Measurements from ENCODE around the gene MGAT2.
"Not testable (repeated sequence)": the region's sequence is repeated elsewhere in the genome, so short reads cannot be mapped to it uniquely, and the experiment has no call there.

MGAT2 gene

DNA sequence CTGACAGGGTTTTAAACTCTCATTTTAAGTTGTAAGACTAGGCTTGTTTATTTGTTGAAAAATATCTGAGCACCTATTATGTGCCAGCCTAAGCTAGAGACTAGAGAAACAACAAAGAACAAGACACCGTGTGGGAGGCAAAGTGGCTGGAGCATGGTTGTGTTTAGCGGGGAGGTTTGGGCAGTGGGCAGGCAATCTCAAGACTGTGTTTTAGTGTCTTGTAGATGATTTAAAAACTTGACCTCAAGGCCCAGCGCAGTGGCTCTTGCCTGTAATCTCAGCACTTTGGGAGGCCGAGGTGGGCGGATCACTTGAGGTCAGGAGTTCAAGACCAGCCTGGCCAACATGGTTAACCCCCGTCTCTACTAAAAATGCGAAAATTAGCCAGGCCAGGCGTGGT lies 7.9 kb upstream of the MGAT2 start:
- no peak for DNase-seq

DNA sequence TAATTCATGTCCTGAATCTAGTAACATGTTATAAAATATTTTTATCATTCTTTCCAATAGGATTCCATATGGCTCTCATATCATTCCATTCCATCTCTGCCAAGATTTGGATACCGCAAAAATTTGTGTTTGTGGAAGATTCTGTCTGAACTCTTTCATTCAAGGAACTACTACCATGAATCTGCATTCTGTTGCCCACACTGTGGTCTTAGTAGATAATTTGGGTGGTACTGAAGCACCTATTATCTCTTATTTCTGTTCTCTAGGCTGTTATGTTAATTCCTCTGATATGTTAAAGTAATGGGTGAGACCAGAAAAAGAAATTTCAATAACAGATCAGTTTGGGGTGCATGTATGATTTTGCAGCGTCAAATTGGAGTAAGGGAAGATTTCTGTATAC lies 6.4 kb upstream of the MGAT2 start:
- DNase-seq: no peak

DNA sequence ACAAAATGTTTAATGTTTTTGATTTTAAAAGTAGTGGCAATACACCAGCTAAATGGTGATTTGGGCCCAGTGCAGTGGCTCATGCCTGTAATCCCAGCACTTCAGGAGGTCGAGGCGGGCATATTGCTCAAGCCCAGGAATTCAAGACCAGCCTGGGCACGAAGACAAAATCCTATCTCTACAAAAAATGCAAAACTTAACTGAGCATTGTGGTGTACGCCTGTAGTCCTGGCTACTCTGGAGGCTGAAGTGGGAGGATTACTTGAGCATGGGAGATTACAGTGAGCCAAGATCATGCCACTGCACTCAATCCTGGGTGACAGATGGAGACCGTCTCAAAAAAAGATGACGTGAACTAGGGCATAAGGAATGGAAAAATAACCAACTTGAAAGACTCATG lies 4.8 kb upstream of the MGAT2 start:
- no peak for DNase-seq

DNA sequence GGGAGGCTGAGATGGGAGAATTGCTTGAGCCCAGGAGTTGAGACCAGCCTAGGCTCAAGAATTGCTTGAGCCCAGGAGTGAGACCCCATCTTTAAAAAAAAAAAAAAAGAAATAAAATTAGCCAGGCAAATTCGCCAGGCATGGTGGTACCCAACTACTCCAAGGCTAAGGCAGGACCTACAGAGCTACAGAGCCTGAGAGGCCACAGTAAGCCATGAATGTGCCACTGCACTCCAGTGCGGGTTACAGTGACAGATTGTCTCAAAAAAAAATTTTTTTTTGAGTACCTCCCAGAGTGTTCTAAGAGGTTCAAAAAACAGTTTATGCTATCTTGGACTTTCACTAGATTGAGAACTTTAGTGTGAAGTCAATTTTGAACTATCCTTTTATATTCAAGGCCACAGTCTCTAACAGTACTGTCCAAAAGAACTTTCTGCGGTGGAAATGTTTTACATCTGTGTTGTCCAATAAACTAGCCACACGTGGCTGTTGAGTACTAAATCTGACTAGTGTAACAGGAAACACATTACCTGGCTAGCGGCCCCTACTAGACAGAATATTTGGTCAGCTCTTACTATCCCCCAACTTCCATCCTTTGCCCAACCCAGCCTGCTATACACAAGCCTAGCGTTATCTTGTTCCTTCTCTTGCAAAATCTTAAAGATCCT lies 2.6 kb upstream of the MGAT2 start:
- DNase-seq: no peak

GRCh38 chr14:49619273-49619672 lies 1.3 kb upstream of the MGAT2 start:
- not testable (repeated sequence) for DNase-seq

DNA sequence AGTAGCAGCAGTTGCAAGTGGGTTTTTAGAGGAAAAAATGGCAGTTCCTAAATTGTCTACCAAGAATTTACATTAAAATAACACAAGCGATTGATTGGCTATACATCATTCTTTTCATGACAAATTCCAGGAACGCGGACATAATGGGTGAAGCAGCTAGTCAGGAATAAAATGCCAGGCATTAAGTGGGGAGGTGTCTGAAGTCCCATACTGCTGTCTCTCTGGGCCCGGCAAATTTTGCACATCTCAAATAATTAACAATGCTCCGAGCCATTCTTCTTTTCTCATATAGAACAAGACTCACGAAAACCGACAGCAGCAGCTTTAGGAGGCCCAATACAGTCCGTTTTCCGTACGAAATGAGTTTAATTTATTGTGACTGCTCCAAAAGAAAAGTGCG lies 869 bp upstream of the MGAT2 start:
- no peak for DNase-seq

DNA sequence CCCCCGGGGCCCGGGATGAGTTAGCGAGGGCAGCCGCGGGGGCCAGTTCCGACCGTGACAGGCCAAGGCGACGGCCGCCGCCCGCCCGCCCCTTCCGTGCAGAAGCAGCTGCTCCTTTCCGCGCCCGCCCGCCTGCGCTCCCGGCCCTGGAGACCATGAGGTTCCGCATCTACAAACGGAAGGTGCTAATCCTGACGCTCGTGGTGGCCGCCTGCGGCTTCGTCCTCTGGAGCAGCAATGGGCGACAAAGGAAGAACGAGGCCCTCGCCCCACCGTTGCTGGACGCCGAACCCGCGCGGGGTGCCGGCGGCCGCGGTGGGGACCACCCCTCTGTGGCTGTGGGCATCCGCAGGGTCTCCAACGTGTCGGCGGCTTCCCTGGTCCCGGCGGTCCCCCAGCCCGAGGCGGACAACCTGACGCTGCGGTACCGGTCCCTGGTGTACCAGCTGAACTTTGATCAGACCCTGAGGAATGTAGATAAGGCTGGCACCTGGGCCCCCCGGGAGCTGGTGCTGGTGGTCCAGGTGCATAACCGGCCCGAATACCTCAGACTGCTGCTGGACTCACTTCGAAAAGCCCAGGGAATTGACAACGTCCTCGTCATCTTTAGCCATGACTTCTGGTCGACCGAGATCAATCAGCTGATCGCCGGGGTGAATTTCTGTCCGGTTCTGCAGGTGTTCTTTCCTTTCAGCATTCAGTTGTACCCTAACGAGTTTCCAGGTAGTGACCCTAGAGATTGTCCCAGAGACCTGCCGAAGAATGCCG lies 699 bp downstream of the MGAT2 start:
- peak; percentile 81 for DNase-seq

GRCh38 chr14:49622022-49622607 lies 1.5 kb downstream of the MGAT2 start:
- DNase-seq: no peak

DNA sequence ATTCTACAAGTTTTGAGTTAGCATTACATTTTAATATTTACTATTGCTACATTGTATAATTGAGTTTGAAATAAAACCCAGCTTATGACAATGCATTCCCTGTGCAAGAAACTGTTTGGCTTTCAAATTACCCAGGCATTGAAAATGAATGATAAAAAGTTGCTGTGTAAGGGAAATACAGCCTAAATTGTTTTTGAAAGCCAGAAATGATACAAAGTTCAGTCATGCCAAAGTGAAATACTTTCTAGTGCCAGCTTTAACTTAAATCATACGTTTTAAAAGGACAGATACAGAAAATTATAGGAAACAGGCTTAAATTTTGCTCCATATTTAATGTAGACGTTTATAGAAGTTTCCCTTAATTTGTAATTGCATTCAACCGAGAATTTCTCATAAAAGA lies 2.8 kb downstream of the MGAT2 start:
- no peak for DNase-seq

DNA sequence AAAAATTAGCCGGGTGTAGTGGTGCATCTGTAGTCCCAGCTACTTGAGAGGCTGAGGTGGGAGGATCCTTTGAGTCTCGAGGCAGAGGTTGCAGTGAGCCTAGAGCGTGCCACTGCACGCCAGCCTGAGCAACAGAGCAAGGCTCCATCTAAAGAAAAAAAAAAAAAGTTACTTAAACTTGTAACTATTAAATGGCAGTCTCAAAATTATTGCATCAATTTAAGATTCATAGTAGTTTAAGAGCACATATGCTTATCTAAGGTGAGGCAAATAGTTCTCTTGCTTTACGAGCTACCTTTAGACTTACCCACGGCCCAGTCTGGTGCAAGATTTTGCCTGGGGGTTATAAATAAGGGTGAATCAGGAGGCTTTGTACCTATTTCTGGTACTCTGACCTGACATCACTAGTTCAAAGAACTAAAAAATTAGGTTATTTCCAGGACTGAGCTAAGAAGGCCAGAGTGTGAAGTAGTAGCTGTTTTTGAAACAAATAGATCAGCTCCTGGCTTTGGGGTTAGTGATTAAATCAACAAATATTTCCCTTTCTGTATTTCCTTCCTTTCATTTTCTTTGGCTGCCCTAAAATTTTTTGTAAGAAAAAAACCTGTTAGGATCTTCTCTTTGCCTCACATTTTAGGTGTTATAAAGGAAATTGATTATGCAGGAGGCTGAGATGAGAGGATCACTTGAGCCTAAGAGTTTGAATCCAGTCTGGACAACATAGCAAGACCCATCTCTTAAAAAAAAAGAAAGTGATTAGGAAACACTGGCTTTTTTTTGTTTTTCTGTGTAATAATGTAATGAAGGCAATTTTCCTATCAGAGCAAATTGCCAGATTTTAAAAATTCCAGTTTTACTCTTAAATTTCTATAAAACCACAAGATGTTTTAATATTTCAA lies 3.6 kb downstream of the MGAT2 start:
- no peak for DNase-seq

GRCh38 chr14:49633640-49634546 lies 13.3 kb downstream of the MGAT2 start:
- peak; percentile 98 for DNase-seq

DNA sequence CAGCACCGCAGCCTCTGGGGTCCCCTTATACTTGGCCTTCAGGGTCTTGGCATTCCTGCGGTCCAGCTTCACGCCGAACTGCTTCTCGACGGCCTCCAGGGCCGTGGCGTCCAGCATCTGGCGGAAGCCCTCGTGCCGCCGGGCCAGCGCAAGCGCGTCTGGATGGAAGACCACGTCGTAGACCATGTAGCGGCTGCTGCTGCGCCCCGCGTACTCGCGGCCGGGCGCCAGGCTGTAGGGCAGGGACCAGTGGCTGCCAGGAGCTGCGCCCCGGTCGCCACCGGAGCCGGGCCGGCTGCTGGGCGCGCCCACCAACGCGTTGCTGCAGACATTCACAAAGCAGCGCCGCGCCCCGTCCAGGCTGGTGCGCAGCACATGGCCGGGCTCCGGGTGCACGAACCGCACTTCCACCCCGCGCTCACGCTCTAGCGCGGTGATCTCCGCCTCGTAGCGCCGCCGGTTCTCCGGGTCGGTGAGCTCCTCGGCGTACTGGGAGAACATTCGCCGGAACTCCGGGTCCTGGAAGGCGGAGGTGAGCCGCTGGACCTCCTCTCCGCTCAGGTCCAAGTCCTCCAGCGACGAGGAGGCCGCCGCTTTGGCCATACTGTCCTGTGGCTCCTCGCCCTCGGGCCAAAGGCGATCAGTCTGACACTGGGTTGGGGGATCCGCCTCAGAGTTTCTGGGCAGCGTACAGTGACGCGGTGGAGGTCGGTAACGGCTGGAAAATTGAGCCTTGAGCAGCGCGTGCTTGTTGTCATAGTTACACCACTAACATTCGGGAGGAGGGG lies 14.1 kb downstream of the MGAT2 start, which contains the start of gene DNAAF2:
TSS of gene DNAAF2 (minus strand) at position 698 of the 788 bp plus-strand sequence. CDS start at position 603, 95 bp downstream.
- DNase-seq: peak; percentile 80

GRCh38 chr14:49636866-49637265 lies 16.3 kb downstream of the MGAT2 start:
- no peak for DNase-seq

DNA sequence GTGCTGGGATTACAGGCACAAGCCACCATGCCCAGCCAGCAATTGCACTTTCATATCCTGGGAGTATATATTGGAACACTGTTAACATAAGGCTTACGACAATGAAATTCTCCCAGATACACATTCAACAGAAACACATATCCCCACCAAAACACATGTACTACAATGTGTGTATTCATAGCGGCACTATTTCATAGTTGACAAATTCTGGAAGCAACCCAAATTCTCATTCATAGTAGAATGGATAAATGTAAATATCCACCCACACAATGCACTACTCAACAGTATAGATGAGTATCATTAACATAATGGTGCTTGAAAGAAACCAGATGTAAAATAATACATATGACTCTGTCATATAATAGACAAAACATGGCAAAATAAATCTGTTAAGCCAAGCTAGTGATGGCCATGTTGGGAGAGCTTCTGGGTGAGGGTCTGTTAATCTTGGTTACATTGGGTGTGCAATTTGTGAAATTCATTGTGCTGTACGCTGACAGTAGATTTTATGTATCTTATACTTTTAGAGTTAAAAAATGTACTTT lies 17.0 kb downstream of the MGAT2 start:
- DNase-seq: no peak

DNA sequence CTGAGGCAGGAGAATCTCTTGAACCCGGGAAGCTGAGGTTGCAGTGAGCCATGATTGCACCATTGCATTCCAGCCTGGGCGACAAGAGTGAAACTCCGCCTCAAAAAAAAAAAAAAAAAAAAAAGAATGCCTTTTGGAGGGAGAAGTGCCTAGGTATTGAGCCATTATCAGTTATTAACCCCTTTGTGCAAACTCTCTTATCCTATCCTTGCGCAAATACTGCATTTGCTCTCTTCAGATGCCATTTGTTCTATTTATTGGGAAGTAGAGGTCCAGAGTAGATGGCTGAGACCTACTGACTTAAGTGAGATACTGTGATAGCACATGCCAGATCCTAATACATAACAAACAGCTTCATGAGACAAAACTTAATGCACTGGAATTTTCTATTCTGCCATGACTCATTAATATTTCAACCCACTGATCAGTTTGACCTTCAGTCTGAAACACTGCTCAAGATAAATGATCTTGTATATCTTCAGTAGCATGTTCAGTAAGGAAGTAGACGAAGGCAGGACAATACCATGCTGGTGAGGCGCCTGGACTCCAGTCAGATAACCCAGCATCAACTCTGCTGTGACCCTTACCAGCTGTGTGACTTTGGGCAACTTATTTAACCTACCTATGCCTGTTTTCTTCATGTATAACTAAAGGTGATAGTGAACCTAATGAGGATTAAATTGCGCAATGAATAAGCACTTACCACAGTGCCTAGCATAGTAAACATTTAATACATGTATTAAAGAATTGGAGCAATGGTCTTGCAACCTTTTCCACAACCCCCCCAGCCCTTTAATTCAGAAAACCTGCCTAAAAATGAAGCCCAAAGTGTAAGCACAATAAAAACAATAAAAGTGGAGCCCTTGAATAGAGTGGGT lies 20.2 kb downstream of the MGAT2 start:
- DNase-seq: no peak

DNA sequence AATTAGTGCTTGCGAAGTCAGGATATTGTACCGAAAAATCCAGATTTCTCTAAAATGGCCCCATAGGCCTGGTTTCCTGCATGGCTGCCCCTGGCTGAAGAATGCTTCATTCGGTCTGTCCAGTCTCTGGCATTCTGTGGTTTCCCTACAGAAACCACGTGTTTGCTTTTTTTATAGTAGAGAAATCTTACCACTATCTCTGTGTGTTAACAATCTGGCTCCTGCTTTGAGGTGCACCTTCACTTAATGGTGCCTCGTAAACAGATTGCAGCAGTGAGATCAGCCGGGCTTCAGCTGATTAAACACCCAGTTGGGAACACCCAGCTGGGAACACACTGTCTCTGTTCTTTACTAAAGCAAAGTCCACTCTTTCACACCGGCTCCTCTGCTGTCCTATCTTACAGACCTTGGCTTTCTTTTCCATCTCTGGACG lies 21.1 kb downstream of the MGAT2 start:
- DNase-seq: no peak

- DNase-seq: no peak
These were observed 21.6 kb downstream of the MGAT2 start for GRCh38 chr14:49642163-49642562.

- no peak for DNase-seq
These were observed 32.9 kb downstream of the MGAT2 start for GRCh38 chr14:49653508-49653907.

GRCh38 chr14:49654511-49654910 lies 33.9 kb downstream of the MGAT2 start:
- DNase-seq: no peak

DNA sequence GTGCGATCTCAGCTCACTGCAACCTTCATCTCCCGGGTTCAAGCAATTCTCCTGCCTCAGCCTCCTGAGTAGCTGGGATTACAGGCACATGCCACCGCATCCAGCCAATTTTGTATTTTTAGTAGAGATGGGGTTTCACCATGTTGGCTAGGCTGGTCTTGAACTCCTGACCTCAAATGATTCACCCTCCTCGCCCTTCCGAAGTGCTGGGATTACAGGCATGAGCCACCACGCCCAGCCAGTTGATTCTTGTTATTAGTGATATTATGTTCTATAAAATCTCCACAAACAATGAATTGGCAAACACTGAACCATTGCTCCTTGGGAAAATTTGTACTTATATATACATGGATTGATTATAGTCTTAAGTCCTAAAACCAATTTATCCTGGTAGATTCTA lies 36.9 kb downstream of the MGAT2 start:
- DNase-seq: not testable (repeated sequence)
